Activated CD8-positive, alpha-beta memory T cell treated with anti-CD3 and anti-CD28 coated beads, Interleukin-2, amount 50 U/mL, for 4 hours (primary cell): ENCODE data around the gene TMEM178B.
"Not testable (repeated sequence)": the region's sequence is repeated elsewhere in the genome, so short reads cannot be mapped to it uniquely, and the experiment has no call there.

ENCODE experiments used
- DNase-seq: peaks from one replicate; pipeline ENCODE4 v3.0.0-alpha.2; 2020

TMEM178B gene

DNA sequence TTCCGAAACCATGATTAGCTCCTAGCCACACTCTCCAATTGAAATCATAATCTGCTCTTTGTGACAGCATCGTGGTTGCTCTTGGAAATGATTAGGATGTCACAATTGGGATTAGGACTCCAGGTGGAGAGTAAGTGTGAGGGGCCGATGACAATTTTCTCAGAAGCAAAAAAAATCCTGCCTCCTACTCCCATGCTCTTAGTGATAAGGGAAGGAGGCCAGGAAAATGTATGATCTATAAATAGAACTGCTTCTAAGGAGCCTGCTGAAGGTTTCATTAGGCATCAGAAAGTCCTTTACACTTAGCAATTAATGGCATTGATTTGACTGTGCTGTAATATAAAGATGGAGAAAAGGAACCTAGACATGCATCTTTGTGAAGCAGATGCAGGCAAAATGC lies 251.0 kb downstream of the TMEM178B start:
- DNase-seq, result no peak

GRCh38 chr7:141325275-141325674 lies 251.4 kb downstream of the TMEM178B start:
- DNase-seq, result no peak

GRCh38 chr7:141328290-141328689 lies 254.4 kb downstream of the TMEM178B start:
- no peak for DNase-seq

DNA sequence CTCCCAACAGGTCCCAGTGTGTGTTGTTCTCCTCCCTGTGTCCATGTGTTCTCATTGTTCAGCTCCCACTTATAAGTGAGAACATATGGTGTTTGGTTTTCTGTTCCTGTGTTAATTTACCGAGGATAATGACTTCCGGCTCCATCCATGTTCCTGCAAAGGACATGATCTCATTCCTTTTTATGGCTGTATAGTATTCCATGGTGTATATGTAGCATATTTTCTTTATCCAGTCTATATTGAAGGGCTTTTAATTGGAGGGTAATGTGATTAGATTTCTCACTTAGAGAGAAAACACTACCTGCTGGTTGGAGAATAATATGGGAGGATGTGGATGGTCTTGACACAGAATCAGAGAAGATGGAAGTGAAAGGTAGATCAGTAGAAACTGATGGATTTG lies 256.4 kb downstream of the TMEM178B start:
- not testable (repeated sequence) for DNase-seq

GRCh38 chr7:141333459-141333858 lies 259.6 kb downstream of the TMEM178B start:
- DNase-seq, result no peak

DNA sequence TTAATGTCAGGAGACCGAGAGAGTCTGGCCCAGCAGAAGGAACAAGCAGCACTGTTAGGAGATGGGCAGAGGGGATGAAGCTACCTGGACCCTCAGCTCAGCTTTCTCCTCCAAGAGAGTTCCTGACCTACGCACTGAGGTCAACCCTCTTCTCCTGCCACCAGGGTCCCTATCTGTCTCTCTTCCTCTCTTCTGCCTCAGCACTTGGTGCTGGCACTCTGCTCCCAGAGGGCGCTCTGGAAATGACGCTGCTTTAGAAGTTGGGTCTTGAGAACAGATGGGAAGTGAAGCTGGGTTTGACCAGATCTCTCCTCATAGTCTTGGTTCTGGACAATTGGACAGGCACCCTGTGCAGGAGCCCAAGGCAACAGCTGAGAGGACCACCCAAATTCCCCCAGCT lies 261.3 kb downstream of the TMEM178B start:
- no peak for DNase-seq

DNA sequence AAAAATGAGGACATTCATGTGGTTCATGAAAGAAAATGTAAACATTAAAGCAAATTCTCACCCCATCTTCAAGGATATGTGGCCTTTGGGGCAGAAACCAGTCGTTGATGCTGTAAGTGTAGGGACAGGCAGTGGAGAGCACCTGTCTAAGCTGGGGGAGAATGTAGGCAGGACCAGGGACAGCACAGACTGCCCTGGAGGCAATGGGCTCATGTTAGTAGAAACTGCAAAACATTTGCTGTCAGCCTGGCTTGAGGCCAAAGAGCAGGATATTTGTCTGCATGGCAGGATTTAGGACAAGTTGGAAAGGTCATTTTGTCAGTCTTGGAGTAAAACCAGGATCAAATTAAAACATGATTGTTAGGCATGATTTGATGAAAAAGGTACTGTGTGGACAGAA lies 265.7 kb downstream of the TMEM178B start:
- DNase-seq, result no peak

DNA sequence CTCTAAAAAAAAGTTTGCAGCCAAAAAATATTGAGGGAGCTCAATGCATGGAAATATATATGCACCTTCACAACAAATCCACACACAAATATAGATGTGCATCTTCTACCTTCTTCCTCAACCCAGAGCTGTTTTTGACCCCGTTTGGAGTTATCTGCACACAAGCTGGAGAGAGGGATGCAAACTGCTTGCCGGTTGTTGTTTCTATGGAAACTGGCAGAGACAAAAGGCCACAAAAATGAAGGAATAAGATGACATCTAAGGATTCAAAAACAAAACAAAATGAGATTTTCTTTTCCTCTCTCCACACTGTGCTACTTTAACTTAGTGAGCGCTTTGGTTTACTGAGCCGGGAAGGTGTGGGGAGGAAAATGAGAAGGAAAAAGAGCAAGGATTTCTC lies 267.1 kb downstream of the TMEM178B start:
- DNase-seq, result no peak

- DNase-seq, result no peak
Measured at GRCh38 chr7:141342621-141343408, 269.0 kb downstream of the TMEM178B start.

DNA sequence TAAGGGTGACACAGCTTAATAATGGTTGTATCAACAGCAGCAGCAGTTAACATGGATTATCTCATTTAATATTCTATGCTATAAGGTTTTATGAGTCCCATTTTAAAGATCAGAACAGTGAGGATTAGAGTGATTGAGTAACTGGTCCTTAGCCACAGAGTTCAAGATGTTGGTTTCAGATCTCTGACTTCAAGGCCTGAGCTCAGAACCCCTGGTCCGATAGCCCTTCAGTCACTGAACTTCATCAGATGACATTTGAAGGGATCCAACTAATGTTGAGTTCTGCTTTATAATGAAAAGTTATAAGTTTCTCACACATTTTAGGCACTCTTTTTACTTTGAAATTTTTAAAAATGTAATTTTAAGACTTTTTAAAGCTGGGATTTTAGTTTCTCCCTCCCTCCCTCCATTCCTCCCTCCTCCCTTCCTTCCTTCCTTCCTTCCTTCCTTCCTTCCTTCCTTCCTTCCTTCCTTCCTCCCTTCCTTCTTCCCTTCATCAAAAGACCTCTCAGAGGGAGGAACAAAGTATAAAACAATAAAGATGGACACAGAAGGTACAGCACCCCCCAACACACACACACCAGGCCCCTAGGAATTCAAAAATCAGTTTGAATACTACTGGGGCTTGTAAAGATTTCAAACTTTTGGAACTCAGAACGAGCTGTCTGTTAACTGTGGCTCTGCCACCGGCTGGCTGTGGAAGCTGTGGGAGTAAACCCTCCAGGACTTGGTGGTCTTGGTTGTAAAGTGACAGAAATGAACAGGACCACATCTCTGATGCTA lies 270.5 kb downstream of the TMEM178B start:
- no peak for DNase-seq

- DNase-seq, result no peak
Measured at GRCh38 chr7:141348728-141349127, 274.9 kb downstream of the TMEM178B start.

- no peak for DNase-seq
Measured at GRCh38 chr7:141349338-141349737, 275.5 kb downstream of the TMEM178B start.

- no peak for DNase-seq
Measured at GRCh38 chr7:141349804-141350203, 275.9 kb downstream of the TMEM178B start.

DNA sequence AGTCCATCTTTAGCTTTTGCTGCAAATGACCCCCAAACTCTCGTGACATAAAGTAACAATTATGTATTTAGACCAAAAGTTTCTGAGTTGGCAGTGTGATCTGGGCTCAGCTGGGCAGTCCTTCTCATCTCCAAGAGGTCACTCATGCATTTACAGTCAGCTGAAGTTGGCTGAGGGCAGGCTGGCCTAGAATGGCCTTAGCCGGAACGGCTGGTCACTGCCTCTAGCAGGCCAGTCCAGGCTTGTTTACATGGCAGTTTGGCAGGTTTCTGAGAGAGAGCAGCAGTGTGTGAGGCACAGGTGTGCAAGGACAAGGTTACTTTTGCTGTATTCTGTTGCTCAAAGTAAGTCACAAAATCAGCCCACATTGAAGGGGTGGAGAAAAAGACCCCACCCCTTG lies 277.3 kb downstream of the TMEM178B start:
- no peak for DNase-seq

GRCh38 chr7:141352955-141353354 lies 279.1 kb downstream of the TMEM178B start:
- DNase-seq, result no peak

GRCh38 chr7:141354251-141354650 lies 280.4 kb downstream of the TMEM178B start:
- DNase-seq, result no peak

- no peak for DNase-seq
Measured at GRCh38 chr7:141355032-141355431, 281.2 kb downstream of the TMEM178B start.

DNA sequence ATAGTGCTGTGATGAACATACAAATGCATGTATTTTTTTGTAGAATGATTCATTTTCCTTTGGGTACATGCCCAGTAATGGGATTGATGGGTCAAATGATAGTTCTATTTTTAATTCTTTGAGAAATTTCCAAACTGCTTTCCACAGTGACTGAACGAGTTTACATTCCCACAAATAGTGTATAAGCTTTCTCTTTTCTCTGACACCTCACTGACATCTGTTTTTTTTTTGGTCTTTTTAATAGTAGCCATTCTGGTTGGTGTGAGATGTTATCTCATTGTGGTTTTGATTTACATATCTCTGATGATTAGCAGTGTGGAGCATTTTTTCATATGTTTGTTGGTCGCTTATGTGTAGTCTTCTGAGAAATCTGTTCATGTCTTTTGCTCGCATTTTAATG lies 282.3 kb downstream of the TMEM178B start:
- no peak for DNase-seq

DNA sequence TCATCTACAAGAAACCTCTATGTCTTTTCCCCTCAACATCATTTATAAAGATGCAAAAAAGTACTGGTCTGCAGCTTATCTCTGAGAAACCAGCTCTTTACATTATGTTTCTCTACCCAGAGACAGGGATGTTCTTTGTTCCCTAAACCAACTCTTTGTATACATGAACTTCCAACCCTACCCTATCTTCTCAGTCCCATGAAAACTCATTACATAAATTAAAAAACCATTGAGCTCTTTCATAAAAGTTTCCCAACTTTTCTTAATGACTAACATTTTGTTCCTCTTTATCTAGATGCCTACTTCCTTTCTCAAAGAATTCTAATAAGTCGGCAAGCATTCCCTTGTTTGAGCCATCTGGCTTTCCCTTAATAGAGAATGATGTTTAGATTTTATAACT lies 284.5 kb downstream of the TMEM178B start:
- no peak for DNase-seq

- DNase-seq, result no peak
Measured at GRCh38 chr7:141359262-141359661, 285.4 kb downstream of the TMEM178B start.

DNA sequence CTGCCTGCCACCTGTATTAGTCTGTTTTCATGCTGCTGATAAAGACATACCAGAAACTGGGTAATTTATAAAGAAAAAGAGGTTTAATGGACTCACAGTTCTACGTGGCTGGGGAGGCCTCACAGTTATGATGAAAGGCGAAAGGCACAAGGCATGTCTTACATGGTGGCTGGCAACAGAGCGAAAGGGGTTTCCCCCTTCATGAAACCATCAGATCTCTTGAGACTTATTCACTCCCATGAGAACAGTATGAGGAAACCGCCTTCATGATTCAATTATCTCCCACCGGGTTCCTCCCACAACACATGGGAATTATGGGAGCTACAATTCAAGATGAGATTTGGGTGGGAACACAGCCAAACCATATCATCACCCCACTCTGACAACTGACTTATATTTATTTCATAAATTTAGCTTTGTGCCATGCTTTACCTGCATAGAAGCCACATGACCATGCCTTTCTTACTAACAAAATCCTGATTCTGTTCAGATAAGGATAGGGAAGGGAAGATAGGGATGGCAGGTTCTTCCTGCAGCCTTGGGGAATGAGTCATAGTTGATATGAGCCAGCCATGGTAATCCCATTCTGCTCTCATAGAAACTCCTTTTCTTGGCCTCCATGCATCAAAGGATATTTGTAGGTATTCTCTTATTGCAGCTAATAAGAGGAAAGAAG lies 286.0 kb downstream of the TMEM178B start:
- no peak for DNase-seq

DNA sequence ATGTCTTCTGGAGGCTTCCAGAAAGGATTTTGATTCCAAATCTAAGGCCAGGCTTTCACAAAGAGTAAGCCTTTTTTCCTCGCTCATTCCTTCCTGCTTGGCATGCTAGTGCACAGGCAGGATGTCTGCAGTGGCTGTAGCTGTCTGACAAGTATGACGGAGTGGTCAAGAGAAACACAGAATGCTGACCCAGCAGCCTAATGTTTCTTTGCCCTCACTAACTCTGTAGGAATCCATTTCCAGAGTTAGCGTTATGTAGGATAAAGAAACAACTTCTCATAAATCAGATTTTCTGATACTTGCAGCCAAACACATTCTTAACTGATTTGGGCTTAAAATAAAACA lies 286.5 kb downstream of the TMEM178B start:
- DNase-seq, result no peak

DNA sequence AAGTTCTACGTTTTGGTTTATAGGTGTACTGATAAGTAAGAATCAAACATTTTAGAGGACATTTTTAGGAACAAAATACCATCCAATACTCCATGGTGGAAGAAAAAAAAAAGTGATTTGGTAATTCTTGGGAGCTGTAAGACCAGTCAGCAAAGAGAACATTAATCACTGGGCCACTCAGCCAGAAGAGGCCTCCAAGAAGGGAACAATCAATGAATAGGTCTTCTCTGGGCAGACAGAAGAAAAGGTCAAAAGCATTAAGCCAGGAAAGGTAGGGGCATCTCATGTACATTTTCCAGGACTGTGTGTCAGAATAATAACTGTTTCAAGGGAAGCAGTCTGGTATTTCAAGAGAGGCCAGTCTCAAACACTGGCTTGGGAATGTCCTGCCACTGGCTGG lies 286.9 kb downstream of the TMEM178B start:
- DNase-seq, result no peak

- no peak for DNase-seq
Measured at GRCh38 chr7:141361479-141361878, 287.6 kb downstream of the TMEM178B start.
